Fibroblast of villous mesenchyme (primary cell): ENCODE measurements around the gene MAP3K5. TPM values are rescaled to one million over a fixed set of nuclear protein-coding genes. Genes with fewer than 3 reads are reported as not detected.
A peak's percentile ranks its signal among the peaks of the same experiment; 100 is the strongest.
"Not testable (repeated sequence)": the region's sequence is repeated elsewhere in the genome, so short reads cannot be mapped to it uniquely, and the experiment has no call there.

Experiments used
- DNase-seq: peaks from one replicate; pipeline ENCODE4 v3.0.0-alpha.2; 2010; ENCODE audit warnings: low read depth
- H3K4me3 ChIP-seq: 2 replicates; pipeline ENCODE4 v1.5.1; 2011; ENCODE audit warnings: low read depth, mild to moderate bottlenecking, low read length
- total RNA-seq: library from RNA; depleted of rRNA; stranded (reverse); fragments of >200 nt; gene quantifications from 2 replicates; pipeline ENCODE4 v1.2.3, GENCODE V29; 2012
- TF ChIP-seq, protein P1 (sequence below): IDR thresholded peaks from 2 replicates; pipeline ENCODE4 v1.5.1; 2012; ENCODE audit warnings: low read depth, mild to moderate bottlenecking, low read length; ENCODE audit not compliant: insufficient read depth

MAP3K5 gene
- total RNA-seq, 1 donor = 84.6 TPM

DNA sequence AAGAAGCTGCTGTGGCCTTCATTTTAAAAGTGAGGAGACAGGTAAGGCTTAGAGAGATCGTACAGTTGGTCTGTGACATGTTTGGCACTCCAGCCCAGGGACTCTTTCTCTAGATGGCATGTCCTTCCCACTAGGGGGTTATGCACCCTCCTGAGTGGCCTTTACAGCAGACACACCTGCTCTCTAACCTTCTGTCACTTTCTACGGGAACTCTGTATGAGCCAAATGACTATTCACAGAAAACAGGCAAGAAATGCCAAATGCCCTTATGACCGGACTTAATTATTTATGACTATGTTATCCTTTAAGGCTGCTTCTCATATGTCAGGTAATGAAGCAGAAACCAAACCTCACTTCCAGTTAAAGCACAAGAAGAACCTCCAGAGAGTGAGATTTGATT, 91.2 kb downstream of the MAP3K5 start:
- no peak for DNase-seq
- H3K4me3 ChIP-seq = no peak overlapping the region
- TF ChIP-seq, protein P1, sequence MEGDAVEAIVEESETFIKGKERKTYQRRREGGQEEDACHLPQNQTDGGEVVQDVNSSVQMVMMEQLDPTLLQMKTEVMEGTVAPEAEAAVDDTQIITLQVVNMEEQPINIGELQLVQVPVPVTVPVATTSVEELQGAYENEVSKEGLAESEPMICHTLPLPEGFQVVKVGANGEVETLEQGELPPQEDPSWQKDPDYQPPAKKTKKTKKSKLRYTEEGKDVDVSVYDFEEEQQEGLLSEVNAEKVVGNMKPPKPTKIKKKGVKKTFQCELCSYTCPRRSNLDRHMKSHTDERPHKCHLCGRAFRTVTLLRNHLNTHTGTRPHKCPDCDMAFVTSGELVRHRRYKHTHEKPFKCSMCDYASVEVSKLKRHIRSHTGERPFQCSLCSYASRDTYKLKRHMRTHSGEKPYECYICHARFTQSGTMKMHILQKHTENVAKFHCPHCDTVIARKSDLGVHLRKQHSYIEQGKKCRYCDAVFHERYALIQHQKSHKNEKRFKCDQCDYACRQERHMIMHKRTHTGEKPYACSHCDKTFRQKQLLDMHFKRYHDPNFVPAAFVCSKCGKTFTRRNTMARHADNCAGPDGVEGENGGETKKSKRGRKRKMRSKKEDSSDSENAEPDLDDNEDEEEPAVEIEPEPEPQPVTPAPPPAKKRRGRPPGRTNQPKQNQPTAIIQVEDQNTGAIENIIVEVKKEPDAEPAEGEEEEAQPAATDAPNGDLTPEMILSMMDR = no peak

- no peak overlapping the region for H3K4me3 ChIP-seq
- TF ChIP-seq, protein P1 = no peak
- no peak for DNase-seq
Measured at GRCh38 chr6:136699358-136699757, 92.9 kb downstream of the MAP3K5 start.

- peak; percentile 40 for DNase-seq
- TF ChIP-seq, protein P1 = no peak
- no peak overlapping the region for H3K4me3 ChIP-seq
Measured at GRCh38 chr6:136696783-136697364, 95.4 kb downstream of the MAP3K5 start.

- TF ChIP-seq, protein P1 = no peak
- DNase-seq = peak; percentile 91
- no peak overlapping the region for H3K4me3 ChIP-seq
Measured at GRCh38 chr6:136696238-136696637, 96.0 kb downstream of the MAP3K5 start.

DNA sequence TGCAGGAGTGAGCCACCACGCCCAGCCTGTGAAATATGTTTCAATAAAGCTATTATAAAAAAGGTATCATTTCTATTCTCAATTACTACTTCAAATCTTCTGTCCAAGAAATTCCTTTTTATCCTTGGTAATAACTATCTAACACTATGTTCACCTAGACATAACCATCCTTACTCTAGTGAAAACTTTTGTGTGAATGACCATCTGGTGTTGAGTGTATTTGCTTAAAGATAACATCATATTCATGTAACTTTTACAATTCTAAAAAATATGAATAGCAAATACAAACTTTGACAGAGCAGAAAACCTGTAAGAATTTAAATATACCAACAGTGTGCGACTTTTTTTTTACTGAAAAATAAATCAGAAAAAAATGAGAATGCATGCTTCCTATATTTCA, 96.9 kb downstream of the MAP3K5 start:
- TF ChIP-seq, protein P1 = no peak
- H3K4me3 ChIP-seq = no peak overlapping the region
- DNase-seq = no peak

DNA sequence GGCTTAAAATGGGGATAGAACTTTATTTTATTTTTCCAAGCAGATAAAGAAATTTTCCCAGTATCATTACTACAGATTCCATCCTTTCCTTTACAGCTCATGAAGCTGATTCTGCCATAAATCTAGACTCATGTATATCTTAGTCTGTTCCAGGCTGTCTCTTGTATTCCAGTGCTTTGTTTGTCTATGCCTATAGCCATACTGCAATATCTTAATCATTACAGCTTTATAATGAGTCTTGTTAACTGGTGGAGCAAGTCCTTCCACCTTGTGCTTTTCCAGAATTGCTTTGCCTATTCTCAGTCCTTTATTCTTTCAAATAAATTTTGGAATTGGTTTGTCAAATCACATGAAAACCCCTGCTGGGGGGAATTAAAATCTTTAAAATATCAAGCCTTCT, 99.2 kb downstream of the MAP3K5 start:
- no peak overlapping the region for H3K4me3 ChIP-seq
- TF ChIP-seq, protein P1 = no peak
- no peak for DNase-seq

- not testable (repeated sequence) for DNase-seq
Measured at GRCh38 chr6:136687894-136688293, 104.4 kb downstream of the MAP3K5 start.

More at GRCh38 chr6:136687894-136688293, 104.4 kb downstream of the MAP3K5 start:
- not testable (repeated sequence) for H3K4me3 ChIP-seq
